ENCODE results near the gene ATP12A. TPM values are rescaled to one million over a fixed set of nuclear protein-coding genes. Genes with fewer than 3 reads are reported as not detected.

The ATP12A gene
- total and polyA plus RNA-seq, 12 donors, result not detected

DNA sequence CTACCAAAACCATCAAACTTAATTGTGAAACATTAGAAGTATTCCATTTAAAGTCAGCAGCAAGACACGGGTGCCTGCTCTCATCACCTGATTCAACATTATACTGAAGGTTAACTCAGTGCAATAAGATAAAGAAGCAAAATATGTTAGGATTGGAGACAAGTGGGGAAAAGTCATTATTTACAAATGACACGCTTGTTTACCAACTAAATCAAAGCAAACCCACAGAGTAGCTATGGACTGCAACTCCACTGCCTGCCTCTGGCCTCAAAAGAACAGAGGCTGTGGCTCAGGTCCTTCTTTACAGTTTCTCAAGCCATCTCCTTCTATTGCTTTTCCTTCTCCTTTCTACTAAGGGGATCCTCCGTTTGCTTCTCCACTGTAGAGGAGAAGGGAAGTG, 21.0 kb upstream of the ATP12A start:
- ATAC-seq (no peak), DNase-seq (no peak)
- Histone ChIP-seq H3K9me3 (no peaks in the 10 kb centered on the region), H3K27me3 (peaks cover 0 to 10% (median 0%) of the 10 kb centered on the region in 7 donors), H3K27ac (no peak overlapping the region), H3K4me3 (no peak overlapping the region), H3K36me3 (no peaks in the 10 kb centered on the region), H3K4me1 (no peaks in the 10 kb centered on the region)
- WGBS, 2 donors, result 77 to 78% methylated on average over 3 of the region's 3 CpGs
- intact Hi-C loops (cut with DNase I), result no loop called here
- TF ChIP-seq, protein P1, sequence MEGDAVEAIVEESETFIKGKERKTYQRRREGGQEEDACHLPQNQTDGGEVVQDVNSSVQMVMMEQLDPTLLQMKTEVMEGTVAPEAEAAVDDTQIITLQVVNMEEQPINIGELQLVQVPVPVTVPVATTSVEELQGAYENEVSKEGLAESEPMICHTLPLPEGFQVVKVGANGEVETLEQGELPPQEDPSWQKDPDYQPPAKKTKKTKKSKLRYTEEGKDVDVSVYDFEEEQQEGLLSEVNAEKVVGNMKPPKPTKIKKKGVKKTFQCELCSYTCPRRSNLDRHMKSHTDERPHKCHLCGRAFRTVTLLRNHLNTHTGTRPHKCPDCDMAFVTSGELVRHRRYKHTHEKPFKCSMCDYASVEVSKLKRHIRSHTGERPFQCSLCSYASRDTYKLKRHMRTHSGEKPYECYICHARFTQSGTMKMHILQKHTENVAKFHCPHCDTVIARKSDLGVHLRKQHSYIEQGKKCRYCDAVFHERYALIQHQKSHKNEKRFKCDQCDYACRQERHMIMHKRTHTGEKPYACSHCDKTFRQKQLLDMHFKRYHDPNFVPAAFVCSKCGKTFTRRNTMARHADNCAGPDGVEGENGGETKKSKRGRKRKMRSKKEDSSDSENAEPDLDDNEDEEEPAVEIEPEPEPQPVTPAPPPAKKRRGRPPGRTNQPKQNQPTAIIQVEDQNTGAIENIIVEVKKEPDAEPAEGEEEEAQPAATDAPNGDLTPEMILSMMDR (IDR thresholded peaks at IDR 0.05), result no peak

DNA sequence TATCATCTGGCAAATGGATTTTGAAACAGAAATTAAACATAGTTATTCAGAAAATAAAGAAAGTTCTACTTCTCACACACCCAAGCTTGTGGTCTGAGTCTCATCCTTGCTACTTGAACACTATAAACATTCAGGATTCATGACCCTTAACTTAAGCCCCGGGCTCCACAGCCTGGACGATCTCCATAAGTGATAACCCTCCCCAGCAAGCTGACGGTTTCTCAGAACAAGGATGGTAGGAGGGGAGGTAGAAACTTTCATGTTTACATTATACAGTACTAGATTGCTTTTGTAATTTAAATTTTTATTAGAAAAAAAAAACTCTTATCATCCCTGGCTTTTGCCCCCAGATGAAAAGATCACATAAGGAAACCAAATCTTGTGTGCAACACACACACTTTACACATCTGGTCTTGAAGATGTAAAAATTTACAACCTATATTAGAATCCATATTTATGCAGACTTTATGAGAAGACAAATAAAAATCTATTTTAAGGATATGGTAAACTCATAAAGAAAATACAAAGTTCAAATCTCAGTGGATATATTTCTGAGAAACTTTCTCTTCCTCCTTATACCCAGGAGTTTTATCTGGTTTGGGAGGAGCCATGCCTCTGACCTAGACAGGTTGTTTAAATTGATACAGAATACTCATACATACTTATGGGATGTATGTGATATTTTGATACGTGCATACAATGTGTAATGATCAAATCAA, 20.0 kb upstream of the ATP12A start:
- Histone ChIP-seq H3K4me3 (no peak overlapping the region), H3K4me1 (no peaks in the 10 kb centered on the region), H3K27ac (no peak overlapping the region), H3K27me3 (peaks cover 0 to 13% (median 0%) of the 10 kb centered on the region in 7 donors), H3K9me3 (no peaks in the 10 kb centered on the region), H3K36me3 (no peaks in the 10 kb centered on the region)
- intact Hi-C loops (cut with DNase I), result no loop called here
- no peak for ATAC-seq
- TF ChIP-seq, protein P1 (IDR thresholded peaks at IDR 0.05), result no peak
- 40 to 57% methylated on average over 4 of the region's 4 CpGs for WGBS, 2 donors
- DNase-seq, result no peak

DNA sequence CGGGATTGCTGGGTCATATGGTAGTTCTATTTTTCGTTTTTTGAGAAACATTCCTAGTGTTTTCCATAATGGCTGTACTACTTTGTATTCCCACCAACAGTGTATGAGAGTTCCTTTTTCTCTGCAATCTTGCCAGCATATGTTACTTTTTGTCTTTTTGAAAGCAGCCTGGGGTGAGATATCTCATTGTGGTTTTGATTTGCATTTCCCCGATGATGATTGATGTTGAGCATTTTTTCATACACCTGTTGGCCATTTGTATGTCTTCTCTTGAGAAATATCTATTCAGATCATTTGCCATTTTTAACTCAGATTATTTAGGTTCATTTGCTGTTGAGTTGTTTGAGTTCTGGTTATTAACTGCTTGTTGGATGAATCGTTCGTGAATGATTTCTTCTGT, 18.5 kb upstream of the ATP12A start:
- WGBS, 2 donors, result 90 to 92% methylated on average over 5 of the region's 5 CpGs
- no peaks in the 10 kb centered on the region for H3K36me3 ChIP-seq
- intact Hi-C loops (cut with DNase I), result no loop called here
- no peaks in the 10 kb centered on the region for H3K9me3 ChIP-seq
- DNase-seq, result no peak
- no peak for ATAC-seq
- no peaks in the 10 kb centered on the region for H3K4me1 ChIP-seq
- peaks cover 0 to 23% (median 0%) of the 10 kb centered on the region in 7 donors for H3K27me3 ChIP-seq
- H3K27ac ChIP-seq, result no peak overlapping the region
- TF ChIP-seq, protein P1 (IDR thresholded peaks at IDR 0.05), result no peak
- no peak overlapping the region for H3K4me3 ChIP-seq

- H3K4me3 ChIP-seq, result no peak overlapping the region
- DNase-seq (no peak), ATAC-seq (no peak)
- no peaks in the 10 kb centered on the region for H3K4me1 ChIP-seq
- no peak overlapping the region for H3K27ac ChIP-seq
- no peaks in the 10 kb centered on the region for H3K36me3 ChIP-seq
- H3K9me3 ChIP-seq, result no peaks in the 10 kb centered on the region
- intact Hi-C loops (cut with DNase I), result no loop called here
- 79 to 84% methylated on average over 2 of the region's 2 CpGs for WGBS, 2 donors
- H3K27me3 ChIP-seq, result peaks cover 0 to 26% (median 0%) of the 10 kb centered on the region in 7 donors
- TF ChIP-seq, protein P1 (IDR thresholded peaks at IDR 0.05), result no peak
These were observed 17.8 kb upstream of the ATP12A start for GRCh38 chr13:24662195-24663088.

Data from heart right ventricle (tissue), 16 donors.